RWPE1 (cell line): ENCODE results near the gene RBM47.

Experiments
- CTCF ChIA-PET: fragments of 350-600 bp; sonication (Branson Sonifier 250); formaldehyde crosslinking; extraction: SDS; loops from one replicate; lab custom pipeline; 2021; lab: Yijun Ruan, JAX
- POLR2A ChIA-PET: fragments of 400-600 bp; formaldehyde crosslinking; extraction: SDS; loops from one replicate; lab custom pipeline; 2020; ENCODE audit warnings: antibody characterized with exemption; ENCODE audit not compliant: low non-redundant PET; lab: Yijun Ruan, JAX
- DNase-seq: peaks from one replicate; pipeline ENCODE4 v3.0.0; 2012; ENCODE audit warnings: low spot score
- H3K27ac ChIP-seq: fragments of 450-650 bp; 2 replicates; pipeline ENCODE4 v1.5.1; 2017
- CTCF ChIP-seq: fragments of 450-650 bp; conservative IDR thresholded peaks from 2 replicates; pipeline ENCODE4 v1.5.1; 2017; ENCODE audit warnings: low read depth, mild to moderate bottlenecking

The RBM47 gene

GRCh38 chr4:40378619-40379018, 251.0 kb downstream of the RBM47 start:
- no peak overlapping the region for H3K27ac ChIP-seq
- ChIA-PET CTCF (interaction anchor here (0.6 kb wide), 1 partner anchor 418 kb away, joined by 3 read pairs; no protein-coding TSS in a partner anchor), POLR2A (no interaction called here)
- no peak for DNase-seq
- TF ChIP-seq CTCF = no peak

- CTCF ChIA-PET = no interaction called here
- H3K27ac ChIP-seq = no peak overlapping the region
- no peak for TF ChIP-seq CTCF
- no peak for DNase-seq
- POLR2A ChIA-PET = no interaction called here
Measured at GRCh38 chr4:40377512-40378365, 251.9 kb downstream of the RBM47 start.

- POLR2A ChIA-PET = no interaction called here
Measured at GRCh38 chr4:40375620-40376019, 254.0 kb downstream of the RBM47 start.

GRCh38 chr4:40375095-40375494, 254.6 kb downstream of the RBM47 start:
- DNase-seq = no peak
- TF ChIP-seq CTCF = no peak
- ChIA-PET POLR2A (no interaction called here), CTCF (no interaction called here)
- no peak overlapping the region for H3K27ac ChIP-seq

More at GRCh38 chr4:40375620-40376019, 254.0 kb downstream of the RBM47 start:
- DNase-seq = no peak
- CTCF ChIA-PET = no interaction called here
- no peak overlapping the region for H3K27ac ChIP-seq
- TF ChIP-seq CTCF = no peak

DNA sequence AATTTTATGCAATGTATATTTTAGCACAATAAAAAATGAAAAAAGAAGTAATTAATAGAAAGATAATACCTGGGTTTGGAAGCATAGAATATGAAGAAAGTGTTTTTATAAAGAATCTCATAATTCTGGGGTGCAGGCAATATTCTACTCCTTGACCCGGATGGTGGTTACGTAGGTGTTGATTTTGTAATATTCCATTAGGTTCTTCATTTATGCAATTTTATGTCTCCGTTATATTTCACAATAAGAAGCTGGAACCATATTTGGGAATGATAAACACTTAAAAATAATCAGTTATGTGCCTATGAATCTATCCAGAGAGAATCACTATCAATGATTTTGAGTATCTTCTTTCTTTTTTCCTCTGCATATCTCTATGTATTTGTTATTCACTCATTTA, 256.0 kb downstream of the RBM47 start:
- no peak for DNase-seq

More for the DNA sequence above, 256.0 kb downstream of the RBM47 start:
- POLR2A ChIA-PET = no interaction called here
- TF ChIP-seq CTCF = no peak
- no peak overlapping the region for H3K27ac ChIP-seq
- CTCF ChIA-PET = interaction anchor here (0.6 to 0.8 kb wide), 3 partner anchors 17 to 900 kb away, joined by 3 read pairs; no protein-coding TSS in a partner anchor
